HG02759 (cell line): ENCODE data around the gene F3.

Source experiments
- ATAC-seq: cut with Tn5 transposase; IDR thresholded peaks from one replicate; pipeline ENCODE4 v1.9.1; 2021; ENCODE audit warnings: mild to moderate bottlenecking, moderate library complexity; ENCODE audit not compliant: unreplicated experiment

F3 gene

GRCh38 chr1:94528826-94529225 lies 12.7 kb downstream of the F3 start:
- ATAC-seq: no peak

- no peak for ATAC-seq
Measured at GRCh38 chr1:94528299-94528698, 13.3 kb downstream of the F3 start.

DNA sequence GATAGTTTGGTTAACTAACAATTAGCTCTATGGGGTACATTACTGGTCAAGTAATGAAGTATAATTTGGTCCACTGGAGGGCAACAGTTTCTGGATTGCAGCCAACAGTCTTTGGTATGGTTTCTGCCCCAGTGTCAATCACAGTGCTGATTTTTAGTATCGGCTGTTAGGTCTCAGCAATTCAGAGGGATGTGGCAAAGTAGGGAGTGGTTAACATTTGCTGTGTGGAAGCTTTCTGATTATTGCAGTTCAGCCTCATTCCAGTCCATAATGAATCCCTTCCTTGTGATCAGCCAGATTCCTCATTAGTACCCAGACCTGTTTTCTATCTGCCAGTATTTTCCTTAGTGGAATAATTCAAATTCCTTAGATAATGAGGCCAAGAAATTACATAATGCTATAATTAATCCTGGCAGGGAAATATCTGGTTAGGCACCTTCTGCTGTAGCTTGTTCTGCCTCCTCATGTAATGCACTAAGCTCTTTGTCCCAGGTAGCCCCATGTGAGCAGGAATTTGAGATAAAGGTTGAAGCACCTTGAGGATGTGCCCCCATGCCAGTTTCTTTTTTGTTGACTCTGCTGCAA lies 14.0 kb downstream of the F3 start:
- no peak for ATAC-seq

DNA sequence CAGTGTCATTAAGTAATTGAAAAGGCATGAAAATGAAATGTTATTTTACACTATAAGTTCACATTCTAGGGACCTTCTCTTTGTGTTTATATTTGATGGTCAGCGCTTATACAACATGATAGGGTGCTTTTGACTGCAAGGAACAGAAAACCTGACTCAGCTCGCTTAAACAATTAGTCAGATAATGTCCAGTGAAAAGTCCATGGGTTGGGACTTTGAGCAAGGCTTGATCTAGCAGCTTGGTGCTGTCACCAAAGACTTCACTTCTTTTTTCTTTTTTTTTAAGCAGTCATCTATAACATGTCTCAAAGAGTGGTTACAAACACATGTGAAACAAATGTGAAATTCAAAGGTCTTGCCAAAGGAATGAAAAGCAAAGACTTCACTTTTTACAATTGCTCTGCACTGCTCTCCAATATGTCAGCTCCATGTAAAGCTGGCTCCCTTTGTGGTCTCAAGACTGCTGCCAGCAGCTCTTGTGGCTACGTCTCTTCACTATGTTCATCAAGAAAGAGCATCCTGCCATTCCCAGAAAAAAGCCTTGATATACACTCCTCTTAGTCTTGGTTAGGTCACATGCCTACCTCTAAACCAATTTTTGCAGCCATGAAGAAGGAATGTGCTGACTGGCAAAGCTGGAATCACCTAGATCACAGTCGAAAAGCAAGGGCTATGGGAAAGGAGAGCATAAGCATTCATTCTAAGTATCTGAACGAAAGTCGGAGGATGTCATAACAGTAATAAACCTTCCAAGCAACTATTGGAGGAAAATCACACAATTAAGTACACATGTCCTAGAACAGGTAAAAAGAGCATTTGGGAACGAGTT lies 15.2 kb downstream of the F3 start:
- ATAC-seq: no peak

GRCh38 chr1:94524531-94524930 lies 17.0 kb downstream of the F3 start:
- ATAC-seq: no peak

- no peak for ATAC-seq
Measured at GRCh38 chr1:94522304-94522703, 19.3 kb downstream of the F3 start.

GRCh38 chr1:94519351-94519750 lies 22.2 kb downstream of the F3 start:
- ATAC-seq: no peak

DNA sequence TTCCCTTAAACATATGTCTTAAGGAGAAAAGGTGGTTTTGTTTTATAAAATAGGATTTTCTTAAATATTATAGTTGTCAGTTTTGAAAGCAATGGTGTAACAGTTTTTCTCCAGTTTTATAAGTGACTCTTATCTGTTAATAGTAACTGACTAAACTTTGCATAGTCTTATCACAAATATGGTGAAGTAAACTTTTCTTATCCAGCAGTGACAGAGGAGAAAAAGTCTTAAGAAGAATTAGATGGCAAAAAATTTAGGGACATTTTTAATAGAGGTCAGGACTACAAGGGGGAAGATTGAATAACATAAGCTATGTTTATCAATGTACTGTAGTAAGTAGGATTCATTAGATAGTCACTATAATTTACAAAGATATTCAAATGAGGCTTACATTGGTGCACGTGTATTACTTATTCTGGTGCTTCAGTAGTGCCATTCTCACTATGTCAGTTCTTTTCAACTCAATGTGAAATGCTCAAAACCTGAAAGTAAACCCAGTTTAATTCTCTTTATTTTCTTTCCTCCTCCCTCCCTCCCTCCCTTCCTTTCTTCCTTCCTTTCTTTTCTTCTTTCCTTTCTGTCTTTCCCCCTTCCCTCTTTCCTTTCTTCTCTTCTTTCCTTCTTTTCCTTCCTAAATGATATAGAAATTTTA lies 26.1 kb downstream of the F3 start:
- ATAC-seq: no peak

- ATAC-seq: no peak
Measured at GRCh38 chr1:94514095-94514727, 27.3 kb downstream of the F3 start.

DNA sequence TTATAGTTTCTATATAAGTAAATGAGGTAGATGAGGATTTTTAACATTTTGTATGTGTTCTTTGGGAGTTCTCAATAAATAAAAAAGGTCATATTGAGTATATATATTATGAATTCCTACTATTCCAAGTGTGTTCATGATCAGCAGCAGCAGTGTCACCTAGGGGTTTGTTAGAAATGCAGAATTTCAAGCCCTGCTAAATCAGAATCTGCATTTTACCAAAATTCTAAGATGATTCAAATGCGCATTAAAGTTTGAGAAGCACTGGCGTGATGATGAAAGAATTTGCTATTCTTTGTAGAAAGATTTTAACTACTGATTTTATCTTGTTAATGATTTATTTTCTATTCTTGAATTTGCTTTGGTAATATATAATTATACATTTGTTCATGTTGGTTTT lies 28.7 kb downstream of the F3 start:
- no peak for ATAC-seq

DNA sequence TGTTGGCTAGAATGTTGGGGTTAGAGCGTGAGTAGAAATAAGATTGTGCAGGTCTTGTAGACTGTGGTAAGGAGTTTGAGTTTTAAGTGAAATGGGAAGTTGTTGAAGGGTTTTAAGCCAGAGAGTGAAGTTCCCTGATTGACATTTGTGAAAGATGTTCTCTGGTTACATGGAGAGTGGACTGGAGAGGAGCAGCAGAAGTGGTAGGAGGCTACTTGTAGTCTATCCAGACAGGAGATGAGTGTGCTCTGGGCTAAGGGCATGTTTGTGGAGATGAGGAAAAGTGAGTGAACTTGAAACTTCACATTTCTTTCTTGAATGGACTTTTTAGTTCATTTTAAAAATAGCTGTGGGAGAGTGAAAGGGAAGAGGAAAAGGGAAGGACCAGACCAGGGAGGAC lies 37.0 kb downstream of the F3 start:
- ATAC-seq: no peak

- ATAC-seq: no peak
Measured at GRCh38 chr1:94503153-94503552, 38.4 kb downstream of the F3 start.

GRCh38 chr1:94501935-94502334 lies 39.6 kb downstream of the F3 start:
- ATAC-seq: no peak

DNA sequence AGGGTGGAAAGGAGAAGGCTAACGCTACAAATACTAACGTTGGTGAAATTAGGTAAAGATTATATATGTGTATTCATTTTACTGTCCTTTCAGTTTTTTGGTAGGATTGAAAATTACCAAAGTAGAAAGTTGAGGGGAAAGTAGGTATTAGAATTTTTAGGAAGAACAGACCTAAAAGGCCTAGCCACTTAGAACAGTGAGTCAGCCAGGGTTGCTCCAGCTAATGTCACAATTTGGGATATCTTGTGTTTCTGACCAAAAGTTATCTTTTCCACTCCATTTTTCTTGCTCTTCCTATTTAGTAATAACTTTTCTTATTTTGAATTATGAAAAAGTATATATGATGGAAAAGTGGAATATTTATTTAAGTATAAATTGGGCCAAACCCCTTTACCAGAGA lies 40.1 kb downstream of the F3 start:
- ATAC-seq: no peak

GRCh38 chr1:94496076-94496755 lies 45.3 kb downstream of the F3 start:
- no peak for ATAC-seq

DNA sequence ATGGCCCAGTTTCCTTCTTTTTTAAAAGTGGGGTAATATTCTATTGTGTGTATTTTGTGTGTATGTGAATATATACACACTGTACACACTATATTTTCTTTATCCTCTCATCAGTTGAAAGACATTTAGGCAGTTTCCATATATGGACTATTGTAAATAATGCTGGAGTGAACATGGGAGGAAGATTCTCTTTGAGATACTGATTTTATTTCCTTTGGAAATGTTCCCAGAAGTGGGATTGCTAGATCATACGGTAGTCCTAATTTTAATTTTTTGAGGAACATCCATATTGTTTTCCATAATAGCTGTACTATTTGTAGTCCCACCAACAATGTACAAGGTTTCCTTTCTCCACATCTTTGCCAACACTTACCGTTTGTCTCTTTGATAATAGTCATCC lies 51.0 kb downstream of the F3 start:
- ATAC-seq: no peak

- no peak for ATAC-seq
Measured at GRCh38 chr1:94486990-94487389, 54.6 kb downstream of the F3 start.

DNA sequence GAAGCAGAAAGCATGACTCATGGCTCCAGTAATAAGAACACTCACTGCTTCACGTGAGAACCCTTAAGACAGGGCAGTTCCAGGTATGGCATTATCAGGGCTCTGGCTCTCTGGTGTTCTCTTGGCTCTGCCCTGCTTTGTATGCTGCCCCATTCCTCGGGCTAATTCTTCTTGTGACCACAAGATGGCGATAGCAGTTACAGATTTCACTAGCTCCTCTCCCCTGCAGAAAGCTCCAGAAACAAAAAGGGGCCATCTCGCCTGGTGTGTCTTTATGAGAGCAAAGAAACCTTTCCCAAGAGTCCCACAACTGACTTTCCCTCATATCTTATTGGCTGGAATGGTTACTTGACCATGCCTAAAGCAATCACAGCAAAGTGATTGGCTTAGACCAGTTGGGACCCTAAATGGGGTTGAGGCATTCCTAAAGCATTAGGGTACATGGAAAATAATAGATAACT lies 60.1 kb downstream of the F3 start:
- ATAC-seq: peak; percentile 94

GRCh38 chr1:94479682-94480081 lies 61.9 kb downstream of the F3 start:
- ATAC-seq: no peak
